ENCODE data around the gene RASL11A. TPM values are rescaled to one million over a fixed set of nuclear protein-coding genes. Genes with fewer than 3 reads are reported as not detected.

RASL11A gene
- total and polyA plus RNA-seq, 2 of the 13 experiments (the other 11 are each of a cell fraction or from before 2014, with no cell fraction given): 3.0 to 4.1 TPM

DNA sequence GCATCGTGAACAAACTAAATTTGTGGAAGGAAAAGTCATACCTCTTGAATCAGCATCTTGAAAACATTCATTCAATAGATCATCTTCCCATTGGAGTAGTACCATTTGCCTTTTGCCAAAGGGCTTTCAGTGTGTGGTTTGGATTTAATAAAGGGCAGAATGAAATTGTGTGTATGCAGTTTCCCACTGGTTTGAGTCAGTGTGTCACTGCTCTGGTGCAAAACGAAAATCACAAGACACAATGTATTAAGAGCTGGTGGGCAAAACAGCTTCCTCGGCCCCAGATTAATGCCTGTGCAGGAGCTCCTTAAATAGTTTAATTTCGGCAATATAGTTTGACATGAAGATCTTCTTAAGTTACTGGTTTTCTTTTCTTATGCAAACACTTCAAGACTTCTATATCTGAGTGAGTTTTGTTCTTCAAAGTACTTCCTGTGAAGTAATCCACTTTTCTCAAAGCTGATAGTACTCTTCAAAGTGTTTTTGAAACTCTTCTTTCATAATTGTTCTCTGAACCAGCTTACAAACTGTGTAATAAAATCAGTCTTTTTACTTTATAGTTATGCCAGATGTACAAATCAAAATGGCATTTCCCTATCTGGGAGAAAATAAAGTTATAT lies 32.1 kb downstream of the RASL11A start:
- no peaks in the 10 kb centered on the region for H3K4me1 ChIP-seq (ENCODE audit: insufficient read depth, low read length)
- no peaks in the 10 kb centered on the region for H3K79me2 ChIP-seq (ENCODE audit: insufficient read depth, low read length)
- intact Hi-C loops (cut with micrococcal nuclease; ENCODE audit: unreplicated experiment) (no loop called here), in situ Hi-C loops (cut with HindIII; ENCODE audit: extremely low pct_ligation_motif_present, low pct_unique_long_range_greater_than_20kb) (no loop called here)
- no TSS peak for BruUV-seq (replicated peaks)
- no peak overlapping the region for H3K4me2 ChIP-seq (ENCODE audit: low read depth, low read length)
- H3K9me3 ChIP-seq (ENCODE audit: low read length): no peaks in the 10 kb centered on the region
- DNase-seq (ENCODE audit: low spot score): no peak
- H3K27me3 ChIP-seq (ENCODE audit: control insufficient read depth in 1 of 2, insufficient read depth in 2 of 2, low read length in 2 of 2): peaks cover 0 to 10% of the 10 kb centered on the region in 2 experiments; a peak in 2 of 5 replicates
- no peak for ATAC-seq
- 15% methylated on average over 4 of the region's 4 CpGs for WGBS (ENCODE audit: low lambda C conversion rate)
- FAIRE-seq: no peak
- no peak overlapping the region for H3K4me3 ChIP-seq (replicated peaks in 1 of 3; ENCODE audit: insufficient read depth in 1 of 3, low read depth in 2 of 3, low read length in 3 of 3)
- no peak overlapping the region for H3K9ac ChIP-seq (ENCODE audit: insufficient read depth, low read depth, low read length)
- no peak overlapping the region for H3K27ac ChIP-seq (ENCODE audit: extremely low read length, insufficient read depth, low read length)
- H3K36me3 ChIP-seq (replicated peaks in 1 of 2; ENCODE audit: control insufficient read depth in 1 of 2, insufficient read depth in 2 of 2, low read length in 2 of 2): no peaks in the 10 kb centered on the region
- H4K20me1 ChIP-seq (ENCODE audit: insufficient read depth, low read length): no peaks in the 10 kb centered on the region
- no peak for TF ChIP-seq ARHGAP35 (CRISPR knock-in tag; IDR thresholded peaks at IDR 0.05; ENCODE audit: borderline replicate concordance)
- TF ChIP-seq ZNF556 (CRISPR knock-in tag; IDR thresholded peaks at IDR 0.05; ENCODE audit: borderline replicate concordance): no peak
- TF ChIP-seq LCORL (IDR thresholded peaks at IDR 0.05): no peak
- no peak for TF ChIP-seq LCORL (CRISPR knock-in tag; IDR thresholded peaks at IDR 0.05)
- TF ChIP-seq ZNF44 (CRISPR knock-in tag; IDR thresholded peaks at IDR 0.05): no peak
- TF ChIP-seq, protein P1, sequence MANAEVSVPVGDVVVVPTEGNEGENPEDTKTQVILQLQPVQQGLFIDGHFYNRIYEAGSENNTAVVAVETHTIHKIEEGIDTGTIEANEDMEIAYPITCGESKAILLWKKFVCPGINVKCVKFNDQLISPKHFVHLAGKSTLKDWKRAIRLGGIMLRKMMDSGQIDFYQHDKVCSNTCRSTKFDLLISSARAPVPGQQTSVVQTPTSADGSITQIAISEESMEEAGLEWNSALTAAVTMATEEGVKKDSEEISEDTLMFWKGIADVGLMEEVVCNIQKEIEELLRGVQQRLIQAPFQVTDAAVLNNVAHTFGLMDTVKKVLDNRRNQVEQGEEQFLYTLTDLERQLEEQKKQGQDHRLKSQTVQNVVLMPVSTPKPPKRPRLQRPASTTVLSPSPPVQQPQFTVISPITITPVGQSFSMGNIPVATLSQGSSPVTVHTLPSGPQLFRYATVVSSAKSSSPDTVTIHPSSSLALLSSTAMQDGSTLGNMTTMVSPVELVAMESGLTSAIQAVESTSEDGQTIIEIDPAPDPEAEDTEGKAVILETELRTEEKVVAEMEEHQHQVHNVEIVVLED (CRISPR knock-in tag; IDR thresholded peaks at IDR 0.05; ENCODE audit: borderline replicate concordance): no peak
- no peak for TF ChIP-seq ZNF230 (CRISPR knock-in tag; IDR thresholded peaks at IDR 0.05)
- TF ChIP-seq KAT7 (CRISPR knock-in tag; IDR thresholded peaks at IDR 0.05; ENCODE audit: borderline replicate concordance): no peak
- no peak for TF ChIP-seq ZNF652 (CRISPR knock-in tag; IDR thresholded peaks at IDR 0.05; ENCODE audit: borderline replicate concordance, low read depth)
- TF ChIP-seq, protein P2, sequence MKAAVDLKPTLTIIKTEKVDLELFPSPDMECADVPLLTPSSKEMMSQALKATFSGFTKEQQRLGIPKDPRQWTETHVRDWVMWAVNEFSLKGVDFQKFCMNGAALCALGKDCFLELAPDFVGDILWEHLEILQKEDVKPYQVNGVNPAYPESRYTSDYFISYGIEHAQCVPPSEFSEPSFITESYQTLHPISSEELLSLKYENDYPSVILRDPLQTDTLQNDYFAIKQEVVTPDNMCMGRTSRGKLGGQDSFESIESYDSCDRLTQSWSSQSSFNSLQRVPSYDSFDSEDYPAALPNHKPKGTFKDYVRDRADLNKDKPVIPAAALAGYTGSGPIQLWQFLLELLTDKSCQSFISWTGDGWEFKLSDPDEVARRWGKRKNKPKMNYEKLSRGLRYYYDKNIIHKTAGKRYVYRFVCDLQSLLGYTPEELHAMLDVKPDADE (CRISPR knock-in tag; IDR thresholded peaks at IDR 0.05): no peak
- TF ChIP-seq ZFP36 (IDR thresholded peaks at IDR 0.05; ENCODE audit: borderline replicate concordance, low read depth, low read length, partially characterized antibody): no peak
- no peak for TF ChIP-seq ZNF337 (CRISPR knock-in tag; IDR thresholded peaks at IDR 0.05; ENCODE audit: borderline replicate concordance, low read depth)
- no peak for TF ChIP-seq ZNF883 (CRISPR knock-in tag; IDR thresholded peaks at IDR 0.05; ENCODE audit: not compliant biosample characterization)
- no peak for TF ChIP-seq ZNF878 (CRISPR knock-in tag; IDR thresholded peaks at IDR 0.05)
- TF ChIP-seq SNAI1 (CRISPR knock-in tag; IDR thresholded peaks at IDR 0.05; ENCODE audit: borderline replicate concordance): no peak
- POLR2A ChIA-PET: no interaction called here
- no peak overlapping the region for H2AFZ ChIP-seq (ENCODE audit: low read length)
- CTCF ChIA-PET (ENCODE audit: low intra/inter-chr PET ratio, low total read pairs): no interaction called here
